DMS 273 treated with DMSO at 0.1 percent for 48 hours (cell line): Measurements from ENCODE around the gene CNOT11.
"Not testable (repeated sequence)": the region's sequence is repeated elsewhere in the genome, so short reads cannot be mapped to it uniquely, and the experiment has no call there.

Source experiments
- DNase-seq: peaks from one replicate; lab custom pipeline; 2025; lab: John Stamatoyannopoulos, UW

CNOT11 gene

GRCh38 chr2:101245468-101245867 is 7.2 kb upstream of the CNOT11 start:
- DNase-seq = not testable (repeated sequence)

- DNase-seq = not testable (repeated sequence)
Measured at GRCh38 chr2:101248756-101249155, 3.9 kb upstream of the CNOT11 start.

GRCh38 chr2:101249826-101250225 is 2.9 kb upstream of the CNOT11 start:
- no peak for DNase-seq

DNA sequence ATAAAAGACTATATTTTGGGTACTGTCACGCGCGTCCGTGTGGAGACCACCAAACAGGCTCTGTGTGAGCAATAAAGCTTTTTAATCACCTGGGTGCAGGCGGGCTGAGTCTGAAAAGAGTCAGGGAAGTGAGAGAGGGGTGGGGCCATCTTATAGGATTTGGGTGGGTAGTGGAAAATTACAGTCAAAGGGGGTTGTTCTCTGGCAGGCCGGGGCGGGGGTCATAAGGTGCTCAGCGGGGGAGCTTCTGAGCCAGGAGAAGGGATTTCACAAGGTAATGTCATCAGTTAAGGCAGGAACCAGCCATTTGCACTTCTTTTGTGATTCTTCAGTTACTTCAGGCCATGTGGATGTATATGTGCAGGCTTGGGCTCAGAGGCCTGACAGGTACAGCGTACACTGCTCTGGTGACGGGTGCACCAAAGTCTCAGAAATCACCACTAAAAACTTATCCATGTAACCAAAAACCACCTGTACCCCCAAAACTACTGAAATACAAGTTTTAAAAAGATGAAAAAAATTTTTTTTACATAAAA is 1.4 kb upstream of the CNOT11 start:
- DNase-seq = not testable (repeated sequence)

- DNase-seq = no peak
Measured at GRCh38 chr2:101251844-101252407, 760 bp upstream of the CNOT11 start.

DNA sequence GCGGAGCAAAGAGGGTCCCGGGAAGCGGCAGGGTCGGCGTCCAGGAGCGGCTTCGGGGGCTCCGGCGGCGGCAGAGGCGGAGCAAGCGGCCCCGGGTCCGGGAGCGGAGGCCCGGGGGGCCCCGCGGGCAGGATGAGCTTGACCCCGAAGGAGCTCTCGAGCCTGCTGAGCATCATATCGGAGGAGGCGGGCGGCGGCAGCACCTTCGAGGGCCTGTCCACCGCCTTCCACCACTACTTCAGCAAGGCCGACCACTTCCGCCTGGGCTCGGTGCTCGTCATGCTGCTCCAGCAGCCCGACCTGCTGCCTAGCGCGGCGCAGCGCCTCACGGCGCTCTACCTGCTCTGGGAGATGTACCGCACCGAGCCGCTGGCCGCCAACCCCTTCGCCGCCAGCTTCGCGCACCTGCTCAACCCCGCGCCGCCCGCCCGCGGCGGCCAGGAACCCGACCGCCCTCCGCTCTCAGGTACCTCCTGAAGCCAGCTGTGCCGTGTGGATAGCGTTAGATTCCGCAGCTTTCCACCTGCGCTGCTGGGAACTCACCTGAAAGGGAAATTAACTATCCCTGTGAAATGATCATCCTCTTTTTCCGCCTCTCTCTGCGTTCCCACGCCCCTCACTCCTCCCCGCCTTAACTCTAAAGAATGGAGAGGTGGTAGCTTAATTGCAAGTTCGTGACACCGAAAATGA is 472 bp downstream of the CNOT11 start:
- no peak for DNase-seq

- no peak for DNase-seq
Measured at GRCh38 chr2:101253703-101254450, 1.2 kb downstream of the CNOT11 start.

DNA sequence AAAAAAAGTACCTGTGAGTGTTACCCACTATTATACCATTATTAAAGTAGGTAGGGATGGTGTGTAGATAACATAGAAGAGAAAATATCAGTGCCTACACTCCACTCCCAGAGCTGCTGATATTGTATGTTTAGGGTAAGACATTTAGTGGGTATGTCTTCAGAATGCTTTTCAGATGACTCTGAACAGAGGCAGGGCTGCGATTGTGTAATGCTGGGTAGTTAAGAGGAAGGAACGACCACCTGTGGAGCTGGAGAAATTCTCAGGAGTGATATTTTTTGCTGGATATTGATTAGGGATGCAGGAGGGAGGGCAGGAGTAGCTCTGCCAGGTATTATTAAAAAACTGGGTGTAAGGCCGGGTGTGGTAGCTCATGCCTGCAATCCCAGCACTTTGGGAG is 2.8 kb downstream of the CNOT11 start:
- DNase-seq = no peak

- no peak for DNase-seq
Measured at GRCh38 chr2:101256316-101256715, 3.6 kb downstream of the CNOT11 start.

DNA sequence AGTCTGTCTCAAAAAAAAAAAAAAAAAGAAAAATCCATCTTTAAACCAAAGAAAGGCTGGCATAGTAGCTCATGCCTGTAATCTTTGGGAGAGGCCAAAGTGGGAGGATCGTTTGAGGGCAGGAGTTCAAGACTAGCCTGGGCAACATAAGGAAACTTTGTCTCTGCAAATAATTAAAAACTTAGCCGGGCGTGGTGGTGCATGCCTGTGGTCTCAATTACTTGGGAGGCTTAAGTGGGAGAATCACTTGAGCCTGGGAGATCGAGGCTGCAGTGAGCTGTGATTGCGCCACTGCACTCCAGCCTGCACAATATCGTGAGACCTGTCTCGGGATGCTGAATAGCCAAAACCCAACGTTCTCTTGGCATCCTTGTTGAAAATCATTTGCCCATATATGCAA is 6.1 kb downstream of the CNOT11 start:
- DNase-seq = no peak

DNA sequence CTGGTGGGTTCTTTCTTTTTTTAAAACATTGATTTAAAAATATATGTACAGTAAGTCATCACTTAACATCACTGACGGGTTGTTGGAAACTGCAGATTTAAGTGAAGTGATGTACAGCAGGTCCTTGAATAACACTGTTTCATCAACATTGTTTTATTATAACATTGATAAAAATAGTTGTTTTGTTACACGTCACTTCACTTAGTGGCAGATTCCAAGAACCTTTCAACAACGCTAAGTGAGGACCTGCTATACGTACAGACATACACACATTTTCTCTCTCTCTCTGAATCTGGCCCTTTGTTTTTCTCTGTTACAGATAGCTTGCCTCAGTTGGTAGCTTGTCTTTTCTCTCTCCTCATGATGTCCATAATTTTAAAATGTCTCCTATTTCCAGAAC is 9.5 kb downstream of the CNOT11 start:
- no peak for DNase-seq

GRCh38 chr2:101263377-101263800 is 10.7 kb downstream of the CNOT11 start:
- no peak for DNase-seq

DNA sequence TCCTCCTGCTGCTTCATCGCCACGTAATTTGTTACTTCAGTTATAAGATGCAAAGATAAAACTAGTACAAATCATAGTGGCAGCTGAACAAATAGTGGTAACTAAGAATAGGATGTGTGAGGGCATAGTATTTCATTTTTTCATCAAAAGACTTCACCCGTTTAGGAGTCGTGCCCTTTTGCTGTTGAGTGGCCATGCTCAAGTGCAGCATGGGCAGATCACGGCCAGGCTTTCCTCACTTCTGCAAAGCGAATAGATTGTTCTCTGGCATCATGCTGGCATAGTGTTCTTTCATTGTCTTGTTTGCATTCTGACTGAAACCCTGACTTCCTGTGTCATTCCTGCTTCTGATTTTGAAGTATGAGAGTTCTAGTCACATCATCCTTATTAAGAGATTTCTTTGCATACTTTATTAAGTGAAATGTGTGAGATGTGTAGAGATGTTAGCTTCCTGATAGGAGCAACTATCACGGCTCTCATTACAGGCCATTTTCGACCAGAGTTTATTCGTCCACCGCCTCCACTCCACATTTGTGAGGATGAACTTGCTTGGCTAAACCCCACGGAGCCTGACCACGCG is 11.8 kb downstream of the CNOT11 start:
- DNase-seq = no peak

- no peak for DNase-seq
Measured at GRCh38 chr2:101265893-101266499, 13.3 kb downstream of the CNOT11 start.

GRCh38 chr2:101267671-101268656 is 15.3 kb downstream of the CNOT11 start:
- DNase-seq = no peak

DNA sequence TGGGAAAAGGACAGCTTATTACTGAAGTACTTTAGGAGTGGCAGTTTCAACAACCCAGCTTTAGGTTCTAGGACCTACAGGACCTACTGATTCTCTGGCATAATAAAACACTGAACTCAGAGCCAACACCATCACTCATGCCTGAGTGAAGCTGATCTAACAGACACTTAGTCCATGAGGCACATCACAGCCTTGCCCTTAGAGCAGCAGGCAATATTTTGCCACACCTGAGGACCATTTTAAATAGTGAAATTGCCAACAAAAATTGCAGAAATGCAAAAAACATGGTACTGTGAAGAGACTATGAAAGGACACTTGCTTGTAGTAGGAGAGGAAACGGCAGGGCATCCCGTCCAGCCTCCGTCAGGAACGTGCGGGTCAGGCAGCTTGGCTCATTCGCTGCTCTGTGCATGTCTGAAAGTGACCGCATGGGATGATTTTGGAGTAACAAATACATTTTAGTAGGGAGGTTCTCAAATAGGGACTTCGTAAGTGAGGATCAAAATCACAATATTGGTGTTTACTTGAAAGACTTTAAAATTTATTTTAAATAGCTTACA is 18.1 kb downstream of the CNOT11 start:
- no peak for DNase-seq

DNA sequence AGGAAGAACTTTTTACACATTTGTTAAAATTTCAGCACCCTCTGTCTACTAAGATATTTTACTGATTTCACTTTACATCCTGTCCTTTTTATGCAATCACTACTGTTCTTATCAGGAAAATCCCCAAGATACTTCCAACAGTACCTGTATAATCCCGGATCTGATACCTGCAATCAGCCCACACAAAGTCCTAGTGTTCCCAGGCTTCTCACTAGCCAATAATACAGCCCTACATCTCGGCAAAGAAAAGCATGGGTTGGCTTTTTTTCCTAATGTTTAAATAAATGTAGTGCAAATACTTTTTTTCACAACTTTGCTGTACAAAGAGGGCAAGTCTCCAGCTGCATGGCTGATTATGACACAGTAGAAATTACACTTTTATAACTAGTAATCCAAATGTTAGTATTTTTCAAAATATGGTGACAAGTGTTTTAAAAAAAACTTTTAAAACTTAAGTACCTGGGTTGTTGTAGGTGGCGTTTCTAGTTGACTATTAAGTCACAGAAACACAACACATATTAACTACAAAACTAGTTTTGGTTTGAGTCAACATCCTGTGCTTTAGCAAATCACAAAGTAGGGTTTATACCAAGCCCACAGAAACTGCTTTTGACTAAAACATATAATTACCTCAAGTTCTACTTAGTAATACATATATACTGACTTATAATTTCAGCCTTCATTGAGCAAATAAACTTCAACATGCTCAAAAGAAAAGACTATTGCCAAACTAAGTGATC is 19.5 kb downstream of the CNOT11 start:
- DNase-seq = no peak

- DNase-seq = no peak
Measured at GRCh38 chr2:101273056-101273455, 20.4 kb downstream of the CNOT11 start.

DNA sequence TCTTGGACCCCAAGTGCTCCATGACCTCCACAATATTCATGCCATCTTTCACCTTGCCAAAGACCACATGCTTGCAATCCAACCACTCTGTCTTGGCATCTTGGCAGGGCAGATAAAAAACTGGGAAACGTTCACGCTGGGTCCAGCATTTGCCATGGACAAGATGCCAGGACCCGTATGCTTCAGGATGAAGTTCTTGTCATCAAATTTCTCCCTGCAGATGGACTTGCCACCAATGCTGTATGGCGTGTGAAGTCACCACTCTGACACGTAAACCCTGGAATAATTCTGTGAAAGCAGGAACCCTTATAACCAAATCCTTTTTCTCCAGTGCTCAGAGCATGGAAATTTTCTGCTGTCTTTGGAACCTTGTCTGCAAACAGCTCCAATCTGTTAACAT is 21.5 kb downstream of the CNOT11 start:
- DNase-seq = no peak

DNA sequence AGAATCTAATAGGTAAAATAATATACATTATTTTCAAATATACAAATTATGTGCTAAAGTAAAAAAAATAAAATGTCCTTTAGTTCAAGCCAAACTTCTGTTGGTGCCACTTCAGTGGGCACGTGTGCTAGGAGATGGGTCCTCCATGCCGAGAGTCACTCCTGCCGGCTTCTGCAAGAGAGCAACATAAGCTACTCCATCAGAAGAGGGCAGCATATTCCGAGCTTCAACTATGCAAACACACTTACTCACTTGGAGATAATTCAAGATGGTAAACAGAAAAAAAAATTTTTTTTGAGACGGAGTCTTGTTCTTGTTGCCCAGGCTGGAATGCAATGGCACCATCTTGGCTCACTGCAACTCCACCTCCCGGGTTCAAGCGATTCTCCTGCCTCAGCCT is 24.4 kb downstream of the CNOT11 start:
- DNase-seq = no peak
